H1 (cell line): Measurements from ENCODE around the gene ATAT1. TPM values are rescaled to one million over a fixed set of nuclear protein-coding genes. Genes with fewer than 3 reads are reported as not detected.

Experiments used
- CHD7 ChIP-seq: fragments of 300-600 bp; sonication (generic); IDR thresholded peaks from 2 replicates; pipeline ENCODE4 v1.7.1; 2012; ENCODE audit warnings: low read length, moderate library complexity, mild to moderate bottlenecking, inconsistent platforms; ENCODE audit not compliant: insufficient replicate concordance
- GABPA ChIP-seq: IDR thresholded peaks from 2 replicates; pipeline ENCODE4 v1.6.1; 2011; ENCODE audit warnings: mild to moderate bottlenecking, low read length, moderate library complexity, borderline replicate concordance; ENCODE audit not compliant: insufficient read depth
- TAF7 ChIP-seq: optimal IDR thresholded peaks from 2 replicates; pipeline ENCODE3; 2011; ENCODE audit warnings: low read depth, mild to moderate bottlenecking, inconsistent platforms, low read length, moderate library complexity, borderline replicate concordance
- polyA plus RNA-seq, 7 experiments: library from polyadenylated mRNA; depleted of rRNA in 3 of 7; stranded (reverse) in 5 of 7; unstranded in 2 of 7; fragments of >200 nt in 5 of 7; fragments of 200-250 nt in 2 of 7; gene quantifications; 1 replicate in 5 of 7; 2 replicates in 1 of 7; 4 replicates in 1 of 7; pipeline versions ENCODE4 v1.2.1 to v1.2.3, GENCODE V29; 2011 to 2013; ENCODE audit warnings: missing spikeins in 2 of 7, mixed read lengths in 2 of 7
- total RNA-seq: library from RNA; stranded (reverse); fragmentation: NEBNext Ultra II Directional; extraction: Animal tissue kit (Norgen Biotek cat#: 25700); gene quantifications from 2 replicates; pipeline ENCODE4 v1.2.1, GENCODE V29; 2021

The ATAT1 gene
- total and polyA plus RNA-seq, 2 of the 8 experiments (the other 6 are each of a cell fraction or from before 2014, with no cell fraction given): 14.4 to 14.6 TPM

- TF ChIP-seq CHD7: no peak
- no peak for TF ChIP-seq GABPA
- TF ChIP-seq TAF7: no peak
Observed at GRCh38 chr6:30640481-30640880, 13.8 kb downstream of the ATAT1 start (continued).
